ENCODE data around the gene CEP350.

CEP350 gene

DNA sequence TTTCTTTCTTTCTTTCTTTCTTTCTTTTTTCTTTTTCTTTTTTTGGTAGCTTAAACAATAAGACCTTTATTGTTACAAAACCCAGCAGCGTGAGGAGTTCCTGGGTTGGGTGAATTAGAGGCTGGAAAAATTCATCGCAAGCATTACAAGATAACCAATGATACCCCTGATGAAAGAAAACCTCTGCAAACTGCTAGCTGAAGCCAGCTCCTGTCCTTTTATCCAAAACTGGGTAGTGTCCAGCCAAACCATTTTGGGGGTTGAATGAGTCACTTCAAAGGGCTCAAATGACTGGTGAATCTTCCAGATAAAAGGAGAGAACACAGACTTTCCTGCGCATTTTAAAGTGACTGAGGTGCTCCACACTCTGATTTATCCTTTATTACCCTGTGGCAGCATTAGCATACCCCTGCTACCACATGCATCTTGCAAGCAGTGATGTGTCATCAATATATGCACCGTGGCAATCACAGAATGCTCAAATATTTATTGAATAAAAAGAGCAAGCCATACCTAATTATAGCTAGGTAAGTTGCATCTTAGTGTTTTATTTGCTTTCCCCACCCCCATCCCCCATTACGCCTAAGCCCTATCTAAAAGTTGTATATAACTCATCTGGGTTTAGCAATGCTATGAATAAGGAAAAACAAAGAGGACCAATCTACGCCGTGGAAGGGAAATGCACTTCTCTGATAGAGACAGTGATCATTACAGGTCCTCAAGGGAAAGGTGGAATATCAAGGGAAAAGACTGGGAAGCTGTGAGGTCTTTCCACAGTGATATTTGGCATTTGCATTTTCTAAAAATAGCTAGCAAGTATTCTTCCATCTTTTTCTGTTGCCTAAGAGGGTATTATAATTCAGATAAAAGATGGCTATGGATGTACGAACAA is 32.4 kb upstream of the CEP350 start:
- TF ChIP-seq, protein P1, sequence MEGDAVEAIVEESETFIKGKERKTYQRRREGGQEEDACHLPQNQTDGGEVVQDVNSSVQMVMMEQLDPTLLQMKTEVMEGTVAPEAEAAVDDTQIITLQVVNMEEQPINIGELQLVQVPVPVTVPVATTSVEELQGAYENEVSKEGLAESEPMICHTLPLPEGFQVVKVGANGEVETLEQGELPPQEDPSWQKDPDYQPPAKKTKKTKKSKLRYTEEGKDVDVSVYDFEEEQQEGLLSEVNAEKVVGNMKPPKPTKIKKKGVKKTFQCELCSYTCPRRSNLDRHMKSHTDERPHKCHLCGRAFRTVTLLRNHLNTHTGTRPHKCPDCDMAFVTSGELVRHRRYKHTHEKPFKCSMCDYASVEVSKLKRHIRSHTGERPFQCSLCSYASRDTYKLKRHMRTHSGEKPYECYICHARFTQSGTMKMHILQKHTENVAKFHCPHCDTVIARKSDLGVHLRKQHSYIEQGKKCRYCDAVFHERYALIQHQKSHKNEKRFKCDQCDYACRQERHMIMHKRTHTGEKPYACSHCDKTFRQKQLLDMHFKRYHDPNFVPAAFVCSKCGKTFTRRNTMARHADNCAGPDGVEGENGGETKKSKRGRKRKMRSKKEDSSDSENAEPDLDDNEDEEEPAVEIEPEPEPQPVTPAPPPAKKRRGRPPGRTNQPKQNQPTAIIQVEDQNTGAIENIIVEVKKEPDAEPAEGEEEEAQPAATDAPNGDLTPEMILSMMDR (IDR thresholded peaks at IDR 0.05; ENCODE audit: extremely low read depth, insufficient read depth, missing control alignments): no peak
- in situ Hi-C loops (cut with MboI; ENCODE audit: low pct_unique_long_range_greater_than_20kb, low sequenced_read_pairs, unreplicated experiment): no loop called here

GRCh38 chr1:179923029-179923428 is 31.6 kb upstream of the CEP350 start:
- in situ Hi-C loops (cut with MboI; ENCODE audit: low pct_unique_long_range_greater_than_20kb, low sequenced_read_pairs, unreplicated experiment): no loop called here
- DNase-seq (ENCODE audit: low spot score): no peak
- TF ChIP-seq, protein P1 (IDR thresholded peaks at IDR 0.05; ENCODE audit: extremely low read depth, insufficient read depth, missing control alignments): no peak

More for the DNA sequence above, 32.4 kb upstream of the CEP350 start:
- no peak for DNase-seq (ENCODE audit: low spot score)

- DNase-seq (ENCODE audit: low spot score): no peak
- TF ChIP-seq, protein P1 (IDR thresholded peaks at IDR 0.05; ENCODE audit: extremely low read depth, insufficient read depth, missing control alignments): no peak
Measured at GRCh38 chr1:179924268-179924667, 30.3 kb upstream of the CEP350 start.

DNA sequence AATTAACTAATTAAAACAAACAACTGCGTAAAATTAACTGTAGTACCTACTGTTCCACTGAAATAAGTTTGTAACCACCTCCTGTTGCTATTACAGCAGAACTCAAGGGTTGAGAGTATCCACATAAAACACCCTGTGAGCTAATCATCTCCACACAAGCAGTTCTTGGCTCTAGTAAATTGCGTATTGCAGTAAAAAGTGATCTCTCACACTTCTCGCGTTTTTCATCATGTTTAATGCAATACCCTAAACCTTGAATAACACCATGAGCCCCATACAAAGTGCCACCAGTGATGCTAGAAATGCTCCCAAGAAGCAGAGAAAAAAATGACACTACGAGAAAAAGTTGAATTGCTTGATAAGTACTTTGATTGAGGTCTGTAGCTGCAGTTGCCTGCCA is 29.3 kb upstream of the CEP350 start:
- TF ChIP-seq, protein P1 (IDR thresholded peaks at IDR 0.05; ENCODE audit: extremely low read depth, insufficient read depth, missing control alignments): no peak
- DNase-seq (ENCODE audit: low spot score): no peak
- in situ Hi-C loops (cut with MboI; ENCODE audit: low pct_unique_long_range_greater_than_20kb, low sequenced_read_pairs, unreplicated experiment): no loop called here

More at GRCh38 chr1:179924268-179924667, 30.3 kb upstream of the CEP350 start:
- in situ Hi-C loops (cut with MboI; ENCODE audit: low pct_unique_long_range_greater_than_20kb, low sequenced_read_pairs, unreplicated experiment): no loop called here

DNA sequence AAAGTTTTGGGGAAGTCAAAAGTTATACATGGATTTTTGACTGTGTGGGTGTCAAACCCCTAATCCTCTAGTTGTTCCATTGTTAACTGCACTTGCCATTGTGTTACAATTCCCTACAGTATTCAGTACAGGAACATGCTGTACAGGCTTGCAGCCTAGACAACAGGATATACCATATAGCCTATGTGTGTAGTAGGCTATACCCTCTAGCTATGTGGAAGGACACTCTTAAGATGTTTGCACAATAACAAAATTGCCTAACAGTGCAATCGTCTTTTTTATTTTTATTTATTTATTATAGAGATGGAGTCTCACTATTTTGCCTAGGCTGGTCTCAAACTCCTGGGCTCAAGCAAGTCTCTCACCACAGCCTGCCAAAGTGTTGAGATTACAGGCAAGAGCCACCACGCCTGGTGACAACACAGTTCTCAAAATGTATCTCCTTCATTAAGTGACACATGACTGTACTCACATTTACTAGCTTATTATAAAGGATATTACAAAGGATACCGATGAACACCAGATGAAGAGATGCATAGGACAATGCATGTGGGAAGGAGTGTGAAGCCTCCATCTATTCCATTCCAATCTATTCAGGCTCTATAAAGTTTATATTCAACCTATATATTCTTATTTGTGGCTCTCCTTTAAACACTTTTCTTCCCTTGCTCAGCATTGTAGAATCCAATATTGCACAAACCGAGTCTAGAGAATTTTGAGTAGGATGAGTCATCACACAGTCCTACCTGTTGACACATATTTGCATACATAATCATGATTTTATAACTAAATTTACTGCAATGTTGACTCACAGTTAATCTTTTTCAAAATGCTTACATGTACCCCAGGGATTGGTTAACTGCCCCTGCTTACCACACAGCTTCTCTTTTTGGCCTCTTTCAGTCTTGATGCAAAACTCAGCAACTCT is 28.4 kb upstream of the CEP350 start:
- TF ChIP-seq, protein P1 (IDR thresholded peaks at IDR 0.05; ENCODE audit: extremely low read depth, insufficient read depth, missing control alignments): no peak
- in situ Hi-C loops (cut with MboI; ENCODE audit: low pct_unique_long_range_greater_than_20kb, low sequenced_read_pairs, unreplicated experiment): no loop called here
- no peak for DNase-seq (ENCODE audit: low spot score)

DNA sequence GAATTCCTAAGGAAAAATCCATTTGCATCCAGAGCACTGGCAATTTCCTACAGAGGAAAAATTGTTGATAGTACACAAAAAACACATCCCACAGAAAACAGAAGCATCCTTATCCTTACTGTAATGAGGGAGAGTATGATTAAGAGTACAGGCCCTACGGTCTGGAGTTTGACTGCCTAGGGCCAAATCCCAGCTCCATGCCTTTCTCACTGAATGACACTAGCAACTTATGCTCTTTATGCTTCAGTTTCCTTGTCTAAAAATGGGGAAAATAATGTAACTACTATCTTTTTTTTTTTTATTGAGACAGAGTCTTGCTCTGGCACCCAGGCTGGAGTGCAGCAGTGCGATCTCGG is 27.8 kb upstream of the CEP350 start:
- in situ Hi-C loops (cut with MboI; ENCODE audit: low pct_unique_long_range_greater_than_20kb, low sequenced_read_pairs, unreplicated experiment): no loop called here
- DNase-seq (ENCODE audit: low spot score): no peak
- TF ChIP-seq, protein P1 (IDR thresholded peaks at IDR 0.05; ENCODE audit: extremely low read depth, insufficient read depth, missing control alignments): no peak
